Esophagus muscularis mucosa (tissue), 3 donors: Measurements from ENCODE around the gene PIK3C2G.

Source experiments
- CTCF ChIP-seq, 3 experiments: fragments of 200-600 bp in 2 of 3; fragments of 450-650 bp in 1 of 3; sonication (generic) in 2 of 3; IDR thresholded peaks; one replicate each; pipeline ENCODE4 v1.5.1; 2017 to 2019; ENCODE audit warnings: antibody characterized with exemption in 3 of 3, mild to moderate bottlenecking in 2 of 3, moderate library complexity in 1 of 3
- POLR2AphosphoS5 ChIP-seq, 2 donors: sonication (generic); formaldehyde crosslinking; IDR thresholded peaks; one replicate each; pipeline ENCODE4 v1.6.1; 2017; ENCODE audit warnings: antibody characterized with exemption in 2 of 2

DNA sequence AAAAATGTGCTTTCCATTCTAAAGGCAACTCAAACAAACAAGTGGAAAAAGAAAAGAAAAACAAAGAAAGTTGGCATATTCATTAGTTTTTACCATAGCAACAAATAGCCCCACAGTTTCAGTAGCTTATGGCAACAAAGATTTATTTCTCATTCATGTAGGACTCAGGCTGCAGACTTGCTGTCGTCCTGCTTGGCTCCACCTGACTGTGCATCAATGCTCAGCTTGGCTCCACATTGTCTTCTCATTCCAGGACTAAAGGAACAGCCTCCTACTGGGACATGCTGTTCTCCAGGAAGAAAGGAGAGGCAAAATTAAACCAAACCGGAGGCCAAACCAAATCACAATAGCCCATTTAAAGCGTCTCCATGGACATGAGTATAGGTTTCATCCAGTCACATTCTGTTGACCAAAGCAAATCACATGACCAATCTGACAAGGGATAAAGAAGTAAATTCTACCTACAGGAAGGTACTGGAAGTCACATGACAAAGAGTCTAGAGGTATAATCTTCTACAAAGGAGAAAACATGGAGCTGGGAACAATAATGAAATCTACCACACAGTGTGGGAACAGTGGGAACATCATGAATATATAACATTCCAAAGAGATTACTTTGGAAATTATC lies 222.5 kb downstream of the PIK3C2G start:
- TF ChIP-seq CTCF (IDR thresholded peaks at IDR 0.05) = no peak
- TF ChIP-seq POLR2AphosphoS5 (IDR thresholded peaks at IDR 0.05) = peak; percentile 38 to 52
